IPS-20b (cell line): ENCODE data around the gene GFRA4.

Experiments used
- H3K27ac ChIP-seq: one replicate; pipeline ENCODE4 v1.5.1; 2013; ENCODE audit warnings: low read length
- H3K27me3 ChIP-seq: 2 replicates; pipeline ENCODE4 v1.6.1; 2013; ENCODE audit warnings: mild to moderate bottlenecking, low read length, inconsistent platforms; ENCODE audit not compliant: insufficient read depth
- H3K36me3 ChIP-seq: 2 replicates; pipeline ENCODE4 v1.6.1; 2013; ENCODE audit warnings: low read depth, mild to moderate bottlenecking, inconsistent platforms, low read length, moderate library complexity; ENCODE audit not compliant: insufficient read depth
- H3K4me1 ChIP-seq: 2 replicates; pipeline ENCODE4 v1.6.1; 2013; ENCODE audit warnings: mild to moderate bottlenecking, control low read depth, inconsistent platforms, low read length, moderate library complexity; ENCODE audit not compliant: insufficient read depth
- H3K4me3 ChIP-seq: 2 replicates; pipeline ENCODE4 v1.5.1; 2013; ENCODE audit warnings: mild to moderate bottlenecking, low read length, inconsistent platforms
- H3K9ac ChIP-seq: 2 replicates; pipeline ENCODE4 v1.6.1; 2013; ENCODE audit warnings: low read depth, mild to moderate bottlenecking, inconsistent platforms, low read length, moderate library complexity
- H3K9me3 ChIP-seq: 2 replicates; pipeline ENCODE4 v1.6.1; 2013; ENCODE audit warnings: mild to moderate bottlenecking, low read depth, low read length, inconsistent platforms; ENCODE audit not compliant: insufficient read depth

GFRA4 gene

DNA sequence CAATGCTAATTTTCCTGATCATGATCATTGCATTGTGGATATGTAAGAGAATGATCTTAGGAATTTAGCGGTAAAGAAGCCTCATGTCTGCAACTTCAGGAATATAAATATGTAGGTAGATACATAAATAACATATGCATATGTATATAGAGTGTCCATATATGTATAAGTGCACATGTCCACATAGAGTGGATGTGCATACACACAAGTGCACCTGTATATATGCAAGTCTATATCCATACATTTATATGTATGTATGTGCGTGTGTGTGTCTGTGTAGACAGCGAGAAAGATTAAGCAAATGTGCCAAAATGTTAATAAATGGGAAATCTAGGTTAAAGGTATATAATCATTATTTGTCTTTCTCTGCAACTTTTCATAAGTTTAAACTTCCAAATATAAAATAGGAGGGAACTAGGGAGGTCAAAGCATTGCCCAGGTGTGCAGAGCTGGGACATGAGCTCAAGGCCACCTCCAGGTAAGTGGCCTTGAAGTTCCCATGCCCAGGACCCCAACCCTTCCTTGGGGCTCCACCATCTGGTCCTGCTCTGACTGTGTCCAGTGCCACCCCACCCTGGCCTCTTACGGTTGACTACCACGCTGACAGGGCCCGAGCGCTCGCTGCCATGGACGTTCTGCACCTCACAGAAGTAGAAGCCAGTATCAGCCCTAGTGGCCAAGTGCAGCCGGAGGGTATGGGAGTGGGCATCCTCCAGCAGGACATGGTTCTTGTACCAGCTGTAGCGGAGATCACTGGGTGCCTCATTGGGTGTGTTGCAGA lies 39.6 kb upstream of the GFRA4 start:
- Histone ChIP-seq H3K9ac (no peak overlapping the region), H3K4me1 (no peaks in the 10 kb centered on the region), H3K9me3 (no peaks in the 10 kb centered on the region), H3K4me3 (no peak overlapping the region), H3K27ac (no peak overlapping the region), H3K36me3 (no peaks in the 10 kb centered on the region), H3K27me3 (no peaks in the 10 kb centered on the region)

DNA sequence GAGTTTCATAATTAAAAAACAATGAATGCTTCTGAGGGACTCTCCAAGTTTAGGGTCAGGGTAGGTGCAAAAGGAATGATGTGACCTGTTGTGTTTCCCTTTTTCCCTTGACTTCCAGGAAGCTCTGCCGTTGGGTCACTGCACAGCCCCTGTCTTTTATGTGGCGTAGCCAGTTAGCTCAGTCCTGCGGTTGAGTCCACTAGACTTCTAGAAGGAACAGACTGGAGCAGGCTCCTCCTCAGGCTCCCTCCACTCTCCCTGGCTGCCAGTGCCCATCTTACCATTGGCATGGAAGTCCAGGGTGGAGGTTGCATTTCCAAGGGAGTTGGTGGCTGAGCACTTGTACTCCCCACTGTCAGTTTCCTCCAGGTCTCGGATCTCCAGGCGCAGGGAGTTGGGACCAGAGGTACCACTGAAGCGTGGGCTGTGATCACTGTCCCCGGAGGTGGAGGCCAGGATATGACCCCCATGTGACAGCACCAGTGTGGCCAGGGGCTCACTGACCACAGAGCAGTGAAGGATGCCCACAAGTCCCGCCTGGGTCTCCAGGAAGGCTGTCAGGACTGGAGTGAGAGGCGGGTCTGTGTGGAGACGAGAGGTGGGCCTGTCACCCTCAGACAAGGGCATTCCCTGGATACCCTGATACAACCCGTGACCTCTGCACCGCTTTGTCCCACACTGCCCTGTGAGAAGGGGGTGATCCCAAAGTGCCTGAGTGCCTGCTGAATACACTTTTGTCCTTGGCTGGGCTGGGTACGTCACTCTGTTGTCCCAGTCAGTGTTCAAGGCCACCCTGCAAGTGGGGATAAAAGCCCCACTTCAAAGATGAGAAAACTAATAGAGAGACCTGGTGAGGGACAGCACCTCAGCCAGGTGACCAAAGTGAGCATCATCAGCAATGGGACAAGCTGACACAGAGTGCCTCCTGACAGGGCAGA lies 38.1 kb upstream of the GFRA4 start:
- no peak overlapping the region for H3K9ac ChIP-seq
- H3K27ac ChIP-seq: no peak overlapping the region
- H3K4me1 ChIP-seq: no peaks in the 10 kb centered on the region
- no peaks in the 10 kb centered on the region for H3K9me3 ChIP-seq
- H3K27me3 ChIP-seq: no peaks in the 10 kb centered on the region
- H3K36me3 ChIP-seq: no peaks in the 10 kb centered on the region
- H3K4me3 ChIP-seq: no peak overlapping the region

- no peak overlapping the region for H3K27ac ChIP-seq
- no peaks in the 10 kb centered on the region for H3K4me1 ChIP-seq
- no peaks in the 10 kb centered on the region for H3K9me3 ChIP-seq
- no peak overlapping the region for H3K9ac ChIP-seq
- H3K27me3 ChIP-seq: no peaks in the 10 kb centered on the region
- H3K36me3 ChIP-seq: no peaks in the 10 kb centered on the region
- H3K4me3 ChIP-seq: no peak overlapping the region
Measured at GRCh38 chr20:3699037-3699436, 35.8 kb upstream of the GFRA4 start.

GRCh38 chr20:3698591-3699001 lies 35.4 kb upstream of the GFRA4 start:
- no peaks in the 10 kb centered on the region for H3K27me3 ChIP-seq
- H3K36me3 ChIP-seq: no peaks in the 10 kb centered on the region
- no peak overlapping the region for H3K9ac ChIP-seq
- no peaks in the 10 kb centered on the region for H3K4me1 ChIP-seq
- H3K27ac ChIP-seq: no peak overlapping the region
- H3K9me3 ChIP-seq: no peaks in the 10 kb centered on the region
- no peak overlapping the region for H3K4me3 ChIP-seq

DNA sequence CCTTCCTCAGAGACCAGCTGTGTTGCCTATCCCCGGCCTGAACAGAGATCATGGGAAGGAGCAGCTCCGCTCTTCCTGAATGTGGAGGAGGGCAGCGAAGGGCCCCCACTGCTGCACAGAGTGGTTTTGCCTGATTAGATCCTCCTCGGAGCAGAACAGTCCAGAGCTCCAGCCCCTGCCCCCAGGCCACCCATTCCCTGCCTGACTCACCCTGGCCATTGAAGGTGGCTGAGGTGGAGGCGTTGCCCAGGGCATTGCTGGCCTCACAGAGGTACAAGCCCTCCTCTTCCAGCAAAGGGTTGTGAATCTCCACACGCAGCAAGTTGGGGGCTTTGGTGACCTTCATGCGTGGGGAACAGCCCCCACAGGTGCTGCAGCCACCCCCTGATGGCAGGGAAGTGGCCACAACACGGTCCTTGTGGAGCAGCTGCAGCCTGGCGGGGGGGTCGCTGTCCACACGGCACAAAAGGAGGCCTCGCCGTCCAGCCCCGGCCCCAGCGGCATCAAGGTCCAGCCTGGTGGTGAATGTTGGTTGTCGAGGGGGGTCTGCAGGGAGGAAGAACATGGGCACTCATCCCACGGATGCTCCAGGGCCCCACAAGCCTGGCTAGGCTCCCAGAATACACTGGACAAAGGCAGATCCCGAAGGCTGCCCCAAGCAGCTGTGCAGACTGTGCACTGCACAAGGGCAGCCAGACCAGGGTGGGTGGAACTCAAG lies 34.5 kb upstream of the GFRA4 start:
- H3K9me3 ChIP-seq: no peaks in the 10 kb centered on the region
- H3K4me1 ChIP-seq: no peaks in the 10 kb centered on the region
- no peak overlapping the region for H3K9ac ChIP-seq
- no peaks in the 10 kb centered on the region for H3K27me3 ChIP-seq
- H3K27ac ChIP-seq: no peak overlapping the region
- no peaks in the 10 kb centered on the region for H3K36me3 ChIP-seq
- no peak overlapping the region for H3K4me3 ChIP-seq

GRCh38 chr20:3696745-3697587 lies 33.8 kb upstream of the GFRA4 start:
- no peak overlapping the region for H3K27ac ChIP-seq
- no peak overlapping the region for H3K9ac ChIP-seq
- no peaks in the 10 kb centered on the region for H3K27me3 ChIP-seq
- no peaks in the 10 kb centered on the region for H3K36me3 ChIP-seq
- H3K9me3 ChIP-seq: no peaks in the 10 kb centered on the region
- no peak overlapping the region for H3K4me3 ChIP-seq
- no peaks in the 10 kb centered on the region for H3K4me1 ChIP-seq

- no peak overlapping the region for H3K27ac ChIP-seq
- H3K9me3 ChIP-seq: no peaks in the 10 kb centered on the region
- no peak overlapping the region for H3K9ac ChIP-seq
- H3K4me3 ChIP-seq: no peak overlapping the region
- H3K36me3 ChIP-seq: no peaks in the 10 kb centered on the region
- no peaks in the 10 kb centered on the region for H3K4me1 ChIP-seq
- H3K27me3 ChIP-seq: no peaks in the 10 kb centered on the region
Measured at GRCh38 chr20:3696200-3696599, 33.0 kb upstream of the GFRA4 start.

GRCh38 chr20:3694864-3695263 lies 31.7 kb upstream of the GFRA4 start:
- no peak overlapping the region for H3K27ac ChIP-seq
- H3K4me1 ChIP-seq: no peaks in the 10 kb centered on the region
- H3K27me3 ChIP-seq: no peaks in the 10 kb centered on the region

GRCh38 chr20:3693376-3693775 lies 30.2 kb upstream of the GFRA4 start:
- Histone ChIP-seq H3K36me3 (no peaks in the 10 kb centered on the region), H3K27ac (no peak overlapping the region), H3K9ac (no peak overlapping the region), H3K4me3 (no peak overlapping the region), H3K27me3 (no peaks in the 10 kb centered on the region), H3K4me1 (no peaks in the 10 kb centered on the region), H3K9me3 (no peaks in the 10 kb centered on the region)

More at GRCh38 chr20:3694864-3695263, 31.7 kb upstream of the GFRA4 start:
- Histone ChIP-seq H3K4me3 (no peak overlapping the region), H3K9me3 (no peaks in the 10 kb centered on the region), H3K9ac (no peak overlapping the region), H3K36me3 (no peaks in the 10 kb centered on the region)

- Histone ChIP-seq H3K9me3 (no peaks in the 10 kb centered on the region), H3K36me3 (no peaks in the 10 kb centered on the region), H3K27me3 (no peaks in the 10 kb centered on the region), H3K27ac (no peak overlapping the region), H3K4me3 (no peak overlapping the region), H3K9ac (no peak overlapping the region), H3K4me1 (no peaks in the 10 kb centered on the region)
Measured at GRCh38 chr20:3692706-3693294, 29.6 kb upstream of the GFRA4 start.

- H3K36me3 ChIP-seq: no peaks in the 10 kb centered on the region
- H3K4me3 ChIP-seq: no peak overlapping the region
- no peak overlapping the region for H3K9ac ChIP-seq
- H3K9me3 ChIP-seq: no peaks in the 10 kb centered on the region
- H3K27me3 ChIP-seq: no peaks in the 10 kb centered on the region
- no peaks in the 10 kb centered on the region for H3K4me1 ChIP-seq
- no peak overlapping the region for H3K27ac ChIP-seq
Measured at GRCh38 chr20:3691897-3692296, 28.7 kb upstream of the GFRA4 start.
